ENCODE measurements around the gene ILDR1. TPM values are rescaled to one million over a fixed set of nuclear protein-coding genes. Genes with fewer than 3 reads are reported as not detected.
"Not testable (repeated sequence)": the region's sequence is repeated elsewhere in the genome, so short reads cannot be mapped to it uniquely, and the experiment has no call there.

Gene ILDR1
- total and polyA plus RNA-seq, 2 experiments from 2014 or later = 1.5 to 1.8 TPM

DNA sequence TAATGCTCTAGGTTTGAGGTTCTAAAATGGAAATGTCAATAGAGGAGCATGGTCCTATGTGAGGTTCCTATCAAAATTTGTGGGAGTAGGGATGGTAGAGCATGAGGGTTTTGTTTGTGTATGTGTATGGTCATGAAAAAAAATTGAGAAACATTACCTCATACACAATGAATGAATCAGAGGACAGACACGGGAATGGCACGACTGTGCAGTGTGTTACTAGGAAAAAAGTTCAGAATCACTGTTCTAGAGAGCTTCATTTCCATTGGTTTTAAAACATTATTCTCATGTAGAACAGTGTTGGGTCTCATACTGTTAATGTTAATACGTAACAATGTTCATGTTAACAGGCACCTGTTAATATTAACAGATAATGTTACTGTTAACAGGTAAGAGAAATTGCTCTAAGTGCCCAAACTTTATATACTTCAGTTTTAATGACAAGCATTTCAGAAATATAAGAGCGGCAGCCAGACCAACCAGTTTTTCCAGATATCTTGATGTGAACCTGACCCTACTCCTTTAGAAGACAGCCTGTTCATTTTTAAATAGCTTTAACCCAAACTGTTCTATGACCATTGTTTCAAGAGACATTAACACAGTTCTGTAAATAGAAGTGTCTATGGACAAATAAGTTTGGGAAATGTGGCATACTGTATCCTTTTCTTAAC, 79.8 kb downstream of the ILDR1 start:
- Histone ChIP-seq H4K20me1 (ENCODE audit: insufficient read depth, poor library complexity, severe bottlenecking) (no peaks in the 10 kb centered on the region), H3K4me3 (no peak overlapping the region), H3K27me3 (no peaks in the 10 kb centered on the region), H3K4me1 (ENCODE audit: insufficient read depth) (peaks cover 8% of the 10 kb centered on the region), H3K4me2 (peak overlapping the region; percentile 4), H3K9me2 (replicated peaks; ENCODE audit: insufficient read depth) (no peaks in the 10 kb centered on the region), H3K79me2 (no peaks in the 10 kb centered on the region), H3K36me3 (replicated peaks; ENCODE audit: insufficient read depth, low read depth) (no peaks in the 10 kb centered on the region), H3K9me3 (ENCODE audit: low read depth) (no peaks in the 10 kb centered on the region), H2AFZ (no peak overlapping the region), H3K27ac (peak overlapping the region; percentile 54)
- 61% methylated on average over 4 of the region's 4 CpGs for WGBS (ENCODE audit: low lambda C conversion rate, missing lambda C conversion rate)
- DNase-seq (ENCODE audit: low spot score) = no peak
- TF ChIP-seq EZH2 (IDR thresholded peaks at IDR 0.05; ENCODE audit: borderline replicate concordance) (no peak), EZH2phosphoT487 (IDR thresholded peaks at IDR 0.05; ENCODE audit: low read depth, severe bottlenecking, unreplicated experiment) (no peak)
- TF ChIP-seq, protein P1, sequence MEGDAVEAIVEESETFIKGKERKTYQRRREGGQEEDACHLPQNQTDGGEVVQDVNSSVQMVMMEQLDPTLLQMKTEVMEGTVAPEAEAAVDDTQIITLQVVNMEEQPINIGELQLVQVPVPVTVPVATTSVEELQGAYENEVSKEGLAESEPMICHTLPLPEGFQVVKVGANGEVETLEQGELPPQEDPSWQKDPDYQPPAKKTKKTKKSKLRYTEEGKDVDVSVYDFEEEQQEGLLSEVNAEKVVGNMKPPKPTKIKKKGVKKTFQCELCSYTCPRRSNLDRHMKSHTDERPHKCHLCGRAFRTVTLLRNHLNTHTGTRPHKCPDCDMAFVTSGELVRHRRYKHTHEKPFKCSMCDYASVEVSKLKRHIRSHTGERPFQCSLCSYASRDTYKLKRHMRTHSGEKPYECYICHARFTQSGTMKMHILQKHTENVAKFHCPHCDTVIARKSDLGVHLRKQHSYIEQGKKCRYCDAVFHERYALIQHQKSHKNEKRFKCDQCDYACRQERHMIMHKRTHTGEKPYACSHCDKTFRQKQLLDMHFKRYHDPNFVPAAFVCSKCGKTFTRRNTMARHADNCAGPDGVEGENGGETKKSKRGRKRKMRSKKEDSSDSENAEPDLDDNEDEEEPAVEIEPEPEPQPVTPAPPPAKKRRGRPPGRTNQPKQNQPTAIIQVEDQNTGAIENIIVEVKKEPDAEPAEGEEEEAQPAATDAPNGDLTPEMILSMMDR (IDR thresholded peaks at IDR 0.05; ENCODE audit: poor library complexity) = no peak

DNA sequence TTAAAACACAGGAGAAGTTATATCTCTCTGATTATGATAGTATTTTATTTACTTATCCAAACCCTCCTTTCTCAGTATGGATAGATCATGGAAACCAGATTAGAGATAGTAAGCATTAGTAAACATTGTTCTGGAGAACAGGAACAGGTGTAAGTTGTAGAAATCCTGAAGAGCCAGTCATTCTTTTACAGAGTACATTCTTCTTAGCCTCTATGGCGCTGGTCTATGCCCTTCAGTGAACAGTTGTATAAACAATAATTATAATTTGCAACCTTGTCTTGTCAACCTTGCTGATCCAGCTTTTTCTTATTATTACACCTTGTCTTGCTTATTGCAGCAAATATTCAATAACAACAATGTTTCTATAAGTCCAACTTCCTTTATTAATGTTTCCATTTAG, 80.5 kb downstream of the ILDR1 start:
- TF ChIP-seq EZH2phosphoT487 (IDR thresholded peaks at IDR 0.05; ENCODE audit: low read depth, severe bottlenecking, unreplicated experiment) (no peak), EZH2 (IDR thresholded peaks at IDR 0.05; ENCODE audit: borderline replicate concordance) (no peak)
- TF ChIP-seq, protein P1 (IDR thresholded peaks at IDR 0.05; ENCODE audit: poor library complexity) = no peak
- peak overlapping the region; percentile 4 for H3K4me2 ChIP-seq
- no peaks in the 10 kb centered on the region for H3K9me3 ChIP-seq (ENCODE audit: low read depth)
- WGBS (ENCODE audit: low lambda C conversion rate, missing lambda C conversion rate) = 68% methylated on average over 1 of the region's 1 CpG
- no peaks in the 10 kb centered on the region for H3K9me2 ChIP-seq (replicated peaks; ENCODE audit: insufficient read depth)
- H4K20me1 ChIP-seq (ENCODE audit: insufficient read depth, poor library complexity, severe bottlenecking) = no peaks in the 10 kb centered on the region
- H2AFZ ChIP-seq = no peak overlapping the region
- no peaks in the 10 kb centered on the region for H3K27me3 ChIP-seq
- peak overlapping the region; percentile 54 for H3K27ac ChIP-seq
- no peak overlapping the region for H3K4me3 ChIP-seq
- no peak for DNase-seq (ENCODE audit: low spot score)
- H3K36me3 ChIP-seq (replicated peaks; ENCODE audit: insufficient read depth, low read depth) = no peaks in the 10 kb centered on the region
- no peaks in the 10 kb centered on the region for H3K79me2 ChIP-seq
- H3K4me1 ChIP-seq (ENCODE audit: insufficient read depth) = peaks cover 8% of the 10 kb centered on the region

DNA sequence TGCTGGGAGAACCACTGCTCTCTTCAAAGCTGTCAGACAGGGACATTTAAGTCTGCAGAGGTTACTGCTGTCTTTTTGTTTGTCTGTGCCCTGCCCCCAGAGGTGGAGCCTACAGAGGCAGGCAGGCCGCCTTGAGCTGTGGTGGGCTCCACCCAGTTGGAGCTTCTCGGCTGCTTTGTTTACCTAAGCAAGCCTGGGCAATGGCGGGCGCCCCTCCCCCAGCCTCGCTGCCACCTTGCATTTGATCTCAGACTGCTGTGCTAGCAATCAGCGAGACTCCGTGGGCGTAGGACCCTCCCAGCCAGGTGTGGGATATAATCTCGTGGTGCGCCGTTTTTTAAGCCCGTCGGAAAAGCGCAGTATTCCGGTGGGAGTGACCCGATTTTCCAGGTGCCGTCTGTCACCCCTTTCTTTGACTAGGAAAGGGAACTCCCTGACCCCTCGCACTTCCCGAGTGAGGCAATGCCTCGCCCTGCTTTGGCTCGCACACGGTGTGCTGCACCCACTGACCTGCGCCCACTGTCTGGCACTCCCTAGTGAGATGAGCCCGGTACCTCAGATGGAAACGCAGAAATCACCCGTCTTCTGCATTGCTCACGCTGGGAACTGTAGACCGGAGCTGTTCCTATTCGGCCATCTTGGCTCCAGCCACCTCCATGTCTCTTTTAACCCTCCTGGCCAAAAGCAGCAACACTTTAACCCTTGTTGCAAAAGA, 83.7 kb downstream of the ILDR1 start:
- not testable (repeated sequence) for H4K20me1 ChIP-seq (ENCODE audit: insufficient read depth, poor library complexity, severe bottlenecking); H3K9me3 ChIP-seq (ENCODE audit: low read depth); H2AFZ ChIP-seq; H3K9me2 ChIP-seq (replicated peaks; ENCODE audit: insufficient read depth); H3K79me2 ChIP-seq; H3K4me3 ChIP-seq; H3K4me2 ChIP-seq; H3K4me1 ChIP-seq (ENCODE audit: insufficient read depth); H3K36me3 ChIP-seq (replicated peaks; ENCODE audit: insufficient read depth, low read depth); H3K27ac ChIP-seq; DNase-seq (ENCODE audit: low spot score); H3K27me3 ChIP-seq
- 80% methylated on average over 25 of the region's 29 CpGs for WGBS (ENCODE audit: low lambda C conversion rate, missing lambda C conversion rate)

Small RNA genes lying within 50 kb of the gene (small RNA-seq; reads per million reads assigned to genes)
- gene RF00019 = not detected

Other genes starting within 250 kb of the ILDR1 start
- gene IQCB1, start 187.2 kb downstream of the ILDR1 start, total RNA-seq = 21.8 and 24.1 TPM in 2 replicates
- gene IQCB1, start 187.2 kb downstream of the ILDR1 start, polyA plus RNA-seq = 14.4 and 23.0 TPM in 2 replicates
- gene EAF2, start 187.0 kb downstream of the ILDR1 start, total RNA-seq = 3.6 and 7.4 TPM in 2 replicates
- gene EAF2, start 187.0 kb downstream of the ILDR1 start, polyA plus RNA-seq = 6.0 and 9.7 TPM in 2 replicates
- 6.5 and 11.2 TPM in 2 replicates for gene SLC15A2, start 127.8 kb downstream of the ILDR1 start, total RNA-seq
- gene SLC15A2, start 127.8 kb downstream of the ILDR1 start, polyA plus RNA-seq = 5.4 and 5.8 TPM in 2 replicates
- 0.56 TPM in 1 of 2 replicates, not detected in the other for gene CD86, start 33.1 kb upstream of the ILDR1 start, total RNA-seq
- 0.13 TPM in 1 of 2 replicates, not detected in the other for gene CD86, start 33.1 kb upstream of the ILDR1 start, polyA plus RNA-seq
- gene CASR, start 161.4 kb upstream of the ILDR1 start, total RNA-seq = 0.32 and 0.37 TPM in 2 replicates
- gene CASR, start 161.4 kb upstream of the ILDR1 start, polyA plus RNA-seq = 0.18 and 0.61 TPM in 2 replicates